ENCODE results near the gene CRYGN.

DNA sequence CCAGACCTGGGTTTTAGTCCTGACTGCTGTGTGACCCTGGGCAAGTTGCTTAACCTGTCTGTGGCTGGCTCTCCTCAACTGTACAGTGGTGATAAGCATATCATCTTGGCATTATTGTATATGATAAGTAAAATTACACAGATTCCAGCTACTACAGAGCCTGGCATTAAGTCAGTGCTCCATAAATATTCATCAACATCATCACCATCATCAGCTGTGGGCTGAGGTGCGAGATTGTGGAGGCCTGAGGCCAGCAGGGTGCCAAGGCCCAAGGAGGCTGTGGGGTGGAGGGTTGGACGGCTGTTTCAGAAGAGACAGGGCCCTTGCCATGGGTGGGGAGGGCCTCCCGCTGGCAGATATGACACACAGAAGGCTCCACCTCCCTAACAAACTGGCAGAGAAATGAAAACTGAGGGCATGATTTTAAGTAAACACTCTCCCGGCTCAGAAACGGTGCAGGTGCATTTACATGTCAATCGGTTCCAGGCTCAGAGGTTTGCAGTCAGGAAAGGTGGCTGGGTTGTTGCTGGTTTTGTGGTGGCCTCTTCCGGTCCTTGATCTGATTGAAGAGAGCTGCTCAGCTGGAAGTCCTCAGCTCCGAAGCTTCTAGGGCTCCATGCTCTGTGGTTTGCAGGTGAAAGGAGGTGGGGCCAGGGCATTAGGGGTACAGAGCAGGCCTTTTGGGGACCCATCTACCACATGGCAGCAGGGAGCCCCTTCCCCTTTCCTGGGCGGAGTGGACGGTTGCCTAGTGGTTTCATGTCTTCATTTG, 10.2 kb downstream of the CRYGN start:
- TF ChIP-seq, protein P1, sequence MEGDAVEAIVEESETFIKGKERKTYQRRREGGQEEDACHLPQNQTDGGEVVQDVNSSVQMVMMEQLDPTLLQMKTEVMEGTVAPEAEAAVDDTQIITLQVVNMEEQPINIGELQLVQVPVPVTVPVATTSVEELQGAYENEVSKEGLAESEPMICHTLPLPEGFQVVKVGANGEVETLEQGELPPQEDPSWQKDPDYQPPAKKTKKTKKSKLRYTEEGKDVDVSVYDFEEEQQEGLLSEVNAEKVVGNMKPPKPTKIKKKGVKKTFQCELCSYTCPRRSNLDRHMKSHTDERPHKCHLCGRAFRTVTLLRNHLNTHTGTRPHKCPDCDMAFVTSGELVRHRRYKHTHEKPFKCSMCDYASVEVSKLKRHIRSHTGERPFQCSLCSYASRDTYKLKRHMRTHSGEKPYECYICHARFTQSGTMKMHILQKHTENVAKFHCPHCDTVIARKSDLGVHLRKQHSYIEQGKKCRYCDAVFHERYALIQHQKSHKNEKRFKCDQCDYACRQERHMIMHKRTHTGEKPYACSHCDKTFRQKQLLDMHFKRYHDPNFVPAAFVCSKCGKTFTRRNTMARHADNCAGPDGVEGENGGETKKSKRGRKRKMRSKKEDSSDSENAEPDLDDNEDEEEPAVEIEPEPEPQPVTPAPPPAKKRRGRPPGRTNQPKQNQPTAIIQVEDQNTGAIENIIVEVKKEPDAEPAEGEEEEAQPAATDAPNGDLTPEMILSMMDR (IDR thresholded peaks at IDR 0.05), result no peak
- no peak for TF ChIP-seq POLR2A (IDR thresholded peaks at IDR 0.05)

Measured in uterus (tissue), 2 donors.